Endothelial cell (in vitro differentiated cells): Measurements from ENCODE around the gene POLR1E. TPM values are rescaled to one million over a fixed set of nuclear protein-coding genes. Genes with fewer than 3 reads are reported as not detected.
A peak's percentile ranks its signal among the peaks of the same experiment; 100 is the strongest.
"Not testable (repeated sequence)": the region's sequence is repeated elsewhere in the genome, so short reads cannot be mapped to it uniquely, and the experiment has no call there.

Experiments
- DNase-seq: peaks from one replicate; pipeline ENCODE4 v3.0.0; 2021; ENCODE audit warnings: low spot score
- H3K27ac Mint-ChIP-seq: one replicate; pipeline ENCODE4 v1.8.0; 2021; ENCODE audit warnings: mixed read lengths, inconsistent platforms; ENCODE audit not compliant: unreplicated experiment
- H3K27me3 Mint-ChIP-seq: one replicate; pipeline ENCODE4 v1.8.0; 2021; ENCODE audit warnings: mild to moderate bottlenecking, moderate library complexity, mixed read lengths, inconsistent platforms; ENCODE audit not compliant: unreplicated experiment
- H3K36me3 Mint-ChIP-seq: one replicate; pipeline ENCODE4 v1.8.0; 2021; ENCODE audit warnings: mild to moderate bottlenecking, low read depth, mixed read lengths, inconsistent platforms; ENCODE audit not compliant: unreplicated experiment
- H3K4me1 Mint-ChIP-seq: one replicate; pipeline ENCODE4 v1.8.0; 2021; ENCODE audit warnings: mild to moderate bottlenecking, mixed read lengths, inconsistent platforms; ENCODE audit not compliant: unreplicated experiment
- H3K4me3 Mint-ChIP-seq: one replicate; pipeline ENCODE4 v1.8.0; 2021; ENCODE audit warnings: mild to moderate bottlenecking, mixed read lengths, inconsistent platforms; ENCODE audit not compliant: unreplicated experiment
- H3K9me3 Mint-ChIP-seq: one replicate; pipeline ENCODE4 v1.8.0; 2021; ENCODE audit warnings: mixed read lengths, inconsistent platforms; ENCODE audit not compliant: unreplicated experiment
- CTCF ChIP-seq: fragments of 200-600 bp; sonication (generic); IDR thresholded peaks from one replicate; pipeline ENCODE4 v1.5.0; 2021; ENCODE audit warnings: antibody characterized with exemption; ENCODE audit not compliant: unreplicated experiment
- total RNA-seq: library from RNA; stranded (reverse); fragmentation: NEBNext Ultra II Directional; extraction: Animal tissue kit (Norgen Biotek cat#: 25700); gene quantifications from one replicate; pipeline ENCODE4 v1.2.1, GENCODE V29; 2021; ENCODE audit not compliant: unreplicated experiment

POLR1E gene
- total RNA-seq, 1 donor from 2014 or later, result 16.9 TPM

GRCh38 chr9:37464006-37464405 is 21.7 kb upstream of the POLR1E start:
- Mint-ChIP-seq H3K9me3 (no peaks in the 10 kb centered on the region), H3K4me3 (peak overlapping the region; percentile 98), H3K36me3 (no peaks in the 10 kb centered on the region), H3K27ac (peak overlapping the region; percentile 95), H3K4me1 (peaks cover 23% of the 10 kb centered on the region), H3K27me3 (peaks cover 12% of the 10 kb centered on the region)
- no peak for TF ChIP-seq CTCF
- no peak for DNase-seq

GRCh38 chr9:37464426-37465248 is 21.1 kb upstream of the POLR1E start:
- H3K36me3 Mint-ChIP-seq, result no peaks in the 10 kb centered on the region
- no peak for TF ChIP-seq CTCF

GRCh38 chr9:37465249-37466036 is 20.3 kb upstream of the POLR1E start, which contains the start of gene ZBTB5:
Gene ZBTB5 (minus strand): TSS chr9:37465450. CDS start chr9:37442551, 22,899 bp downstream.
- Mint-ChIP-seq H3K27me3 (peaks cover 12% of the 10 kb centered on the region), H3K36me3 (no peaks in the 10 kb centered on the region), H3K27ac (peak within 1 kb of the TSS; percentile 97), H3K4me3 (peak within 1 kb of the TSS; percentile 98), H3K4me1 (peaks cover 23% of the 10 kb centered on the region), H3K9me3 (no peaks in the 10 kb centered on the region)
- TF ChIP-seq CTCF, result no peak
- DNase-seq, result peak; percentile 97

More at GRCh38 chr9:37464426-37465248, 21.1 kb upstream of the POLR1E start:
- Mint-ChIP-seq H3K27me3 (peaks cover 12% of the 10 kb centered on the region), H3K4me3 (peak overlapping the region; percentile 98), H3K27ac (peak overlapping the region; percentile 95), H3K9me3 (no peaks in the 10 kb centered on the region), H3K4me1 (peaks cover 23% of the 10 kb centered on the region)
- DNase-seq, result no peak

- Mint-ChIP-seq H3K27me3 (peaks cover 12% of the 10 kb centered on the region), H3K27ac (peak overlapping the region; percentile 97), H3K36me3 (no peaks in the 10 kb centered on the region), H3K4me1 (peaks cover 23% of the 10 kb centered on the region), H3K4me3 (peak overlapping the region; percentile 98), H3K9me3 (no peaks in the 10 kb centered on the region)
- DNase-seq, result peak; percentile 71
- no peak for TF ChIP-seq CTCF
Observed at GRCh38 chr9:37466037-37466709, 19.6 kb upstream of the POLR1E start.

GRCh38 chr9:37467530-37467929 is 18.2 kb upstream of the POLR1E start:
- H3K9me3 Mint-ChIP-seq, H3K4me3 Mint-ChIP-seq, H3K27me3 Mint-ChIP-seq, DNase-seq, H3K36me3 Mint-ChIP-seq, H3K27ac Mint-ChIP-seq: not testable (repeated sequence)
- peaks cover 27% of the 10 kb centered on the region for H3K4me1 Mint-ChIP-seq
